ENCODE data around the gene CEP350.
"Not testable (repeated sequence)": the region's sequence is repeated elsewhere in the genome, so short reads cannot be mapped to it uniquely, and the experiment has no call there.

The CEP350 gene

DNA sequence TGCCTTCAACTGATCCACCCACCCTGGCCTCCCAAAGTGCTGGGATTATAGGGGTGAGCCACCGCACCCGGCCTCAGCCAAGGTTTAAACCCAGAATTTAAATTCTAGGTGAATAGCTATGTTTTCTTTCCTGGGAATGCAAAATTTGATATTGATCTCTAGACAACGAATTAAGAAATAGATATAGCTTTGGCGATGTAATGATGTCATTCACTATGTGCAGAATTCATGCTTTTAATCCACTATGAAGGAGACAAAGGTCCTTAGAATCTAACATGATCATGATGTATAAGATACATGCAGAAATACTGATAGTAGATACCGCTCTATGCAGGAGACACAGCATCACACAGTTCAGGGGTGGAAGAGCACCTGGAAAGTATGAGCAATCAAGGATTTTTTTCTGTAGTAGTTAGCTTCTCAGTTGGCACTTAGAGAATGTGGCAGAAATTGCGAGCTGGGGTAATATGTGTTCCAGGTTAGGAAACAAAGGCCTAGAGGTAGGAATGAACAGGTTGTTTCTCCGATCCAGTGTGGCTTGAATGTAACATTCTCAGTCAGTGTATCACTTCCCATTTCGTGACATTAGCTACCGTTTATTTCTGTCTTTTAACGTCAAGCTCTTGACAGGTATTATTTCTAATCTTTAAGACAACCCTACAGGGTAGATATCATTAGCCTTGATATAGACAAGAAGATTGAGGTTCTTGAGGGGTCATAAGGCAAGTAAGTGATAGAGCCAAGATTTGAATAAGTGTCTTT lies 3.0 kb upstream of the CEP350 start:
- no peak for DNase-seq

DNA sequence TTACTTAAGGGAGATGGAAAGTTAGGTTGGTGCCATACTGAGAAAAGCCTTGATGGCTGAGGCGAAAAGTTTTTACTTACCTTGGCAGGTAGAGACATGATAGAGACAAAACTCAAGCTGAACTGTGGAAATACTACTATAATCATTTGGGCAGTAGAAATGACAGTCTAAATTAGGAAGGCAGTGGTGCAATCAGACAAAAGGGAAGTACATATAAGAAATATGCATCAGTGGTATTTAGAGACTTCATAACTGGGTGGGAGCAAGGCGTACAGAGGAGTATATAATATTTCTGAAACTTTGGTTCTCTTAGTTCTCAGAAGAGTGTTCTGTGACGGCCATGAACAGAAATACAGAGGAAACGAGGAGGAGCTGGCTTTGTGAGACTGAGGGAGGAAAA lies 2.4 kb upstream of the CEP350 start:
- DNase-seq: no peak

DNA sequence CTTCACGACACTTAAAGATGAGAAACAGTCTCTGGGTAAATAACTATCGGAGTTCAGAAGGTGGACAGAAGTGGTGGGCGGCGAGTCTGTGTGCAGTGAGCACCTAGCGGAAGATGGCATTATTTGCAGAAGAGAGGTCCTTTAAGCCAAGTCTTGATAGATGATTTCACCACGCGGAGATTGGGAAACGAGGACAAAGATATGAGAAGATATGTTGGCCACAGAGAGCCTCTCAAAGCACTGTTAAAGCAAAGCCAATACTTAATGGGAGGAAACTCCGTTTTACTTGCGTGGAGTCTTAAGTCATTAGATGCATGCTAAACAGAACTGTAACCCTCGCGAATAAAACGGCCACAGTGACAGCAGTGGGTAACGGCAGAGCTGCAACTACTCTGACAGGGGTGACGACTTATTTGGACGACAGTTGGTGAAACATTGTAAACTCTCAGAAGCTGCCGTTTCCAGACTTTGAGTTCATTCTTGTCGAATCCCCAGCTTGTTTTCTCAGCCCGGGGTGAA lies 577 bp upstream of the CEP350 start:
- peak; percentile 94 for DNase-seq

DNA sequence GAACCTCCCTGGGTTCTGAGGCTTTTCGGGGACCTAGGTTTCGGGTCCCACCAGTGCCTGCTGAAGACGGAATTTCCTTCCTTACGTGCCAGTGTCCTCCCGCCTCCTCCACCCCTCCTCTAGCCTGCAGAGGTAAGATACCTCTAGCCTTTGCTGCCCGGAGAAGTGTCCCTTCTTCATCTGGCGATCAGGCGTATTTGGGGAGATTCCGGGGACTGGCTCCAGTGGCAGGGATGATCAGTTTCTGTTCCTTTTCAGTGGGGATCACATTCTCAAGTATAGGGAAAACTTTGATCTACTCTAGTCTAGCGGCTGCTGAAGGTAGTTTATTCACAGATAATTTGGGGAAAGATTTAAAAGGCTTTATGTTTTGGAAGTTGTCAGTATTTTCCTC lies 674 bp downstream of the CEP350 start:
- DNase-seq: peak; percentile 74

DNA sequence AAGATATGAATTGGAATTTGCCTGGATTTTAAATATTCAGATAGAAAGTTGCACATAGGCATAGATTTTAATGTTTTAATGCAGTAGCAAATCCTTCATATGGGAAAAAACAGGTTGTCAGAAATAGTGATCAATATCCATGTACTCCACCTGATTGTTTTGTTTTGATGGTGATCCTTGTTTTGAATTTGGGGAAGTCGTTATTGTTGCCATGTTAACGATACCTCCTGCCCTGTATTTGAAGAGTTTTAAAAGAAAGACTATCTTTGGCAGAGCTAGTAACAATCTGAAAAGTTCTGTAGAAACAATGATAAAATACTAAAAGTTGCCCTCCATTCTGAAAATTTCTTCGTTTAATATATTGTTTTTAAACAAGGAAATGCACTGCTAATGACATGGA lies 1.1 kb downstream of the CEP350 start:
- peak; percentile 51 for DNase-seq

DNA sequence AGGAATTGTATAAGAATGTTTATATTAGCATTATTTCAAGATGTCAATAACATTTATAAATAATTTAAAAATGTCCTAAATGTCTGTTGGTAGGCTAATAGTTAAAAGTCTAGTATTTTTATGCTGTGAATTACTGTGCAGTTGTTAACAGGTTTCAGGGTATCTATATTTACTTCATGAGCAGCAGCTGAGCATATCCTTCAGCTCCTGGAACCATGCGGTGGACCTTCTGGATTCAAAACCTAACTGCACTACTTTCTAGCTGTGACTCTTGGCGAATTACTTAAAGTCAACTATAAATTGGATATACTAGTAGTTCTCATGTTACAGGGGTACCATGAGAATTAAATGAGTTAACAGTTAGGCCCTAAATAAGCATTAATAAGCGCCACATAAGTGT lies 3.7 kb downstream of the CEP350 start:
- DNase-seq: no peak

DNA sequence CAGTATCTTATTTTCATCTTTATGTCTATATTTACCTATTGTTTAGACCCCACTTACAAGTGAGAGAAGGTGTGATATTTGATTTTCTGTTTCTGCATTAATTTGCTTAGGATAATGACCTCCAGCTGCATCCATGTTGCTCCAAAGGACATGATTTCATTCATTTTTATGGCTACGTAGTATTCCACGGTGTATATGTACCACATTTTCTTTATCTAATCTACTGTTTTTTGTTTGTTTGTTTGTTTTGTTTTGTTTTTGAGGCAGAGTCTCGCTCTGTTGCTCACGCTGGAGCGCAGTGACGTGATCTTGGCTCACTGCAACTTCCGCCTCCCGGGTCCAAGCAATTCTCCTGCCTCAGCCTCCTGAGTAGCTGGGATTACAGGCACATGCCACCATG lies 7.6 kb downstream of the CEP350 start:
- DNase-seq: not testable (repeated sequence)

DNA sequence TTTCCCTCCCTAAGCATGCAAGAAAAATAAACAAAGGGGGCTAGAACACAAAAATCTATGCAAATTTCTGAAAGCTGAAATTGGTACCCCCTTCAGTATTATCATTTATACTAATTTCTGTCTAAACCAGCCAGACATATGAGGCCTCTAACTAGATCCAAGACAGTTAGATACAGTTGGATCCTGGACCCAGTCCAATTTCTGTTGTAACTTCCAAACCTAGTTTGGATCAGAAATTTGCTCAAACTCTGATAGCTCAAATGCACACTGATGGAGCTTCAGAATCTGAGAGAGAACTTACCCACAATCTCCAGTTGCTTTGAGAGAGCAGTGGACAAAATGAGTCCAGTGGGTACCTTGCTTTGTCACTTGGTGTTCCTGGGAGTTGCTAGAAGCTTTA lies 11.9 kb downstream of the CEP350 start:
- DNase-seq: no peak

DNA sequence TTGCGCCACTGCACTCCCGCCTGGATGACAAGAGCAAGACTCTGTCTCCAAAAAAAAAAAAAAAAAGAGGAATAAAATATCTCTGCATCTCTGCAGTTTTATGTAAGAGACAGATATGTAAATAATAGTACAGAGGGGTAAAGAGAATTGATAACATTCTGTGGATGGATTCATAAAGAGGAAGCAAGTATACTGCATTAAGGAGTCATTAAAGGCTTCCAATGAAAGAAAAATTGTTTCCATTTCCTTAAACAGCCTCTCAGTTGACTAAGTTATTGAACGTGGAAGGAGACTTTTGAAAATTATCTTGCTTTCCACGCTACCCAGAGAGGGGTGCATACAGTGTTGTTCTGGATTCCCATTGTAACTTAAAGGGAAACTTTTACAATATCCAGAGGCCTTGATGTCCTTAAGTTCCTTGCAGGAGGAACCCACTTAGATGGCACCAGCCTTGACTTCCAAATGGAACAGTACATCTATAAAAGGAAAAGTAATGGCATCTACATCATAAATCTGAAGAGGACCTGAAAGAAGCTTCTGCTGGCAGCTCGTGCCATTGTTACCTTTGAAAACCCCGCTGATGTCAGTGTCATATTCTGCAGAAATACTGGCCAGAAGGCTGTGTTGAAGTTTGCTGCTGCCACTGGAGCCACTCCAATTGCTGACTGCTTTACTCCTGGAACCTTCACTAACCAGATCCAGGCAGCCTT lies 13.8 kb downstream of the CEP350 start:
- no peak for DNase-seq

DNA sequence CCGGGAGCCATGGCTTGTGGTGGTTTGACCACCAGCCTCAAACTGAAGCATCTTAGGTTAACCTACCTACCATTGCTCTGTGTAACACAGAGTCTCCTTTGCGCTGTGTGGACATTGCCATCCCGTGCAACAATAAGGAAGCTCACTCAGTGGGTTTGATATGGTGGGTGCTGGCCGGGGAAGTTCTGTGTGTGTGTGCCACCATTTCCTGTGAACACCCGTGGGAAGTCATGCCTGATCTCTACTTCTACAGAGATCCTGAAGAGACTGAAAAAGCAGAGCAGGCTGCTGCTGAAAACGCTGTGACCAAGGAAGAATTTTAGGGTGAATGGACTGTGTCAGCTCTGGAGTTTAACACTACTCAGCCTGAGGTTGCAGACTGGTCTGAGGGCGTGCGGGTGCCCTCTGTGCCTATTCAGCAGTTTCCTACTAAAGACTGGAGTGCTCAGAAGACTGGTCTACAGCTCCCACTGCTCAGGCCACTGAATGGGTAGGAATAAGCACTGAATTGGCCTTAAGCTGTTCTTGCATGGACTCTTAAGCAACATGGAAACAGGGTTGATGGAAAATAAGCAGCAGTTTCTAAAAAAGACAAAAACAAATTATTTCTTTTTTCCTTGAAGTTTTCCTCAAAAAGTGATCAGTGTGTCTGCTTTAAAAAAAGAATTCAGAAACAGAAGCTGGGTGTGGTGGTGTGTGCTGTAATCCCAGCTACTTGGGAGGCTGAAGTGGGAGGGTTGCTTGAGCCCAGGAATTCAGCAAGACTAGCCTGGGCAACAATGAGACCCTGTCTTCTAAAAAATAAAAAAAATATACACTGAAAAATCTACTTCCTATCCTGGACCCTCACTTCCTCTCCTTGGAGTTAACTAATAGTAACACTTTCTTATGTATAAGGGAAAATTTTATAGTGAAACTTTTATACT lies 14.6 kb downstream of the CEP350 start:
- DNase-seq: no peak

DNA sequence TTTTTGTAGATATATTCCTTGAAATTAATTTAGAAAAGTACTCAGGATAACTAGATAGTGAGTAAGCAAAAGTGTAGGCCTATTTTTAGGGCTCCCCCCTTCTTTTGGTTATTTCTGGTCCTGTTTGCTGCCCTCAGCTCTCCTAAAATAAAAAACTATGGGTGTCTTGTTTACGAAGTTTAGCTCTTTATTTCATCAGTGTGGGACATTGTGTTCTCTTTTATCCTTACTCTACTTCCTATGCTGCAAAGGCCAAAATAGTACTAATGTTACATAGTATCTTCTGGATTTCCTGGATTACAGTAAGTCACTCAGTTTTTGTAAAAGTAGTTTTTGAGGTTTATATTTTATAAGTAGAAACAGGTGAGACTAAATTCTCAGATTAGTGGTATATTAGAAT lies 15.4 kb downstream of the CEP350 start:
- DNase-seq: no peak

DNA sequence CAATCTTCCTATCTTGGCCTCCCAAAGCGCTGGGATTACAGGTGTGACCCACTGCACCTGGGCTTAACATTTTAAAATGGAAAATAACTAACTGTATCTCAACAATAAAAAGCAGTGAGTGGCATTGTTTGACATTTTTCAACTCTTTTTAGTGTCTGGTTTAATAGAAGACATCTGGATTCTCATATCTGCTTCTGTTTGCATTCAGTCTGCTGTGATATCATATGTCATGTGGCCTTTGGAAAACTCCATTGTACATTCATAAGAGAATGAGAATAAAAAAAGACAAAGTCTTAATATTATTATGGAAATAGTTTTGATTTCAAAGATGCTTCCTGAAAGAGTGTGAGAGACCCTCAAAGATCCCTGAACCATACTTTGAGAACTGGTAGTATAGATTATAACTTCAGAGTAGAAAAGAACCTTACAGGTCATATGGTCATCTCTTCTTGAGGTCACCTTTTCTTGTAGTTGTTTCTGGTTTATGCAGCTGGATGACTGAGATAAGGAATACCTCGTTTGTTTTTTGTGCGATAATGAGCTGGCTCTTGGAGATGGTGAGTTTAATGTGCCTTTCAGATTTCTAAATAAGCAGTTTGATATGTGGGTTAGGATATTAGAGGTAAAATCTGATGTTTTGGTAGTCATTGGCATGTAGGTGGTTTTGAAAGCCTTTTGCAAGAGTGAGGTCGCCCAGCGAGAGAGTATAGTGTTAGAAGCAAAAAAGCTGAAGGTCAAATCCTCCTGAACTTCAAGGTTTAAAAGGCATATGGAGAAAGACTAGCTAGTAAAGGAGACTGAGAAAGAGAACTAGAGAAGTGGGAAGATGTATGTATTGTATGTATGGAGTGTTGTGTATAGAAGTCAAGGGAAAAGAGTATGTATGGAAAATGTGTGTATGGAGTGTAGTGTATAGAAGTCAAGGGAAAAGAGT lies 17.2 kb downstream of the CEP350 start:
- peak; percentile 88 for DNase-seq

DNA sequence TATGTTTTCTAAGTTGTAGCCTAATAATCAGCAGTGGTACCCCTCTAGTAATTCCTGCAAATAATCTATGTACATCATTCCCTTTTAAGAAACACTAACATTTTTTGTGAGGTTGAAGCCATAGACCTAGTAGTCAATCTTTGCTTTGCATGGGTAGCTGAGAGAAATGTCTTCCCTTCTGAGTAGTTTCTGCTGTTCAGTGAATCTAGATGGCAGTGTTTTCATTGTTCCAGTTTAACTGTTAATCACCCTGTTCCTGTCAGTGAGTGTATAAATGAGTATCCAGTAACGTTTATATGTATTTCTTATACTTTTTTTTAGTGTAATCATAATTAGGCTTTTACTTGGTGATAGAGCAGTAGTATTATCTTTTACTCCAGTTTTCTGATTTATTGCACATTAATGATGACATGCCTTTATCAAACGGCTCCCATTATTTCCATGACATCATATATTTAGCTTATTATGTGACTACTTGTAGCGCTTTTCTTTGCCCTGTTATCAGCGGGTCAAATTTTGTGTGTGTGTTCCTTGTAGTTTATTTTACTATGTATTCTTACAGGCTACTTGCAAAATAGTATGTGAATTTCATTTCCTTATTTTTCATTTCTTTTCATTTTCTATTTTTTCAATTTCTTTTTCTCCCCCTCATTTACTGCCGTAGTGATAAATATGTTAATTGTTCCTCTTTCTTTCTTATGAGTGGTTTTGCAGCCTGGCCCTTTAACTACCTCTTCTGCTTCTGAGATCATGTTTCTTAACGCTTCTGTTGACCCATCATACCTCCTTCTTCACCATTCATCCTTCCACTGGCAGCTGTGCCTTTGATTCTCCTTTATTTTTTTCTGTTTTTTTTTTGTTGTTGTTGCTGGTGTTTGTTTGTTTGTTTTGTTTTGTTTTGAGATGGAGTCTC lies 18.8 kb downstream of the CEP350 start:
- DNase-seq: peak; percentile 41

DNA sequence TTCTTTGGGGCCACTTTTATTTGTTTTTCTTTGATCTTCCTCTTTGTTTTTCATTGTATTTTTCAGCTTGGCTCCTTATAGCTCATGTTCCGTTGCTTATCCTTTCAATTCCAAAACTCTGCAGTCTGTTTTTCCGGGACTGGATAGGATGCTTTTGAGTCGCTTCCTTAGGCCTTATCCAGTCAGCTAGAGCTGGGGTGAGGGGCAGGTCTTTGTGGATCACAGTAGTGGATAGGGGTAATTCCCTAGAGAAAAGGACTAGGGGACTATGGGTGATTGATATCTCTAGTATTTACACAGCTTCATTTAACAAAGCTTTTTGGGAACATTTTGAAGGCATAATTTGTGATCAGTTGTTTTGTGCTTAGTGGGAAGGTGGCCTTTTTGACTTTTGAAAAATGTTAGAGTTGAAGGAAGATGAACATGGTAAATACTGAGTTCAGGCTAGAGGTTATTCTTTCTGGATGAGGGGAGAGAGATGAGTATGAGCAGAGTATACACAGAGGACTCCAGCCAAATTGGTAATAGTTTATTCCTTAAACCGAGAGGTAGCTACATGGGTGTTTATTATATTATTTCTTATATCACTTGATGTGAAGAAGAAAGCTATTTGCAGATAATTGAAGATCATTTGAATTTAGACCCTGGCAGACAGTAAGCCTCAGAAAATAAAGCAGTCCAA lies 22.5 kb downstream of the CEP350 start:
- DNase-seq: no peak

DNA sequence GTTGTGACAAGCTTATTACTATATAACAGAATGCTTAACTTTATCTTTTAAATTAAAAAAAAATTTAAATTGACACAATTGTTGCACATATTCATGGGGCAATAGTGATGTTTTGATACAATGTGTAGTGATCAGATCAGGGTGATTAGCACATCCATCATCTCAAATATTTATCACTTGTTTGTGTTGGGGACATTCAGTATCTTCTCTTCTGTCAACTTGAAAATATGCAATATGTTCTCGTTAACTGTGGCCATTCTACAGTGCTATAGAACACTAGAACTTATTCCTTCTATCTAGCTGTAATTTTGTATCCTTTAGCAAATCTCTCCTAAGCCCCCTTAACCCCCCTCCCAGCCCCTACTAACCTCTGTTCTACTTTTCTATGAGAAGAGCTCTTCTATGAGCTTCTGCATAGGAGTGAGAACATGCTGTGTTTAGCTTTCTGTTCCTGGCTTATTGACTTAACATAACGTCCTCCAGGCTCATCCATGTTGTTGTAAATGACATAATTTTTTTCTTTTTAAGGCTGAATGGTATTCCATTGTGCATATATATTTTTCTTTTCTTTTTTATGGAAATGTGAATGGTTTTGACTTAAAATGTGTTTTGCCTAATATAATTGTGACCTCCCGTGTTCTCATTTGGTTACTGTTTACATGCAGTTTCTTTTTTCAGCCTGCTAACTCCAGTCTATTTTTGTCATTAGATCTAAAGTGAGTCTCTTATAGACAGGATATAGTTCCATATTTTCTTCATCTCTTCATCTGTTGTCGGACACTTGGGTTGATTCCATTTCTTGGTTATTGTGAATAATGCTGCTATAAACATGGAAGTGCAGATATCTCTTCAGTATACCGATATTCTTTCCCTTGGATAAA lies 23.8 kb downstream of the CEP350 start:
- DNase-seq: no peak

DNA sequence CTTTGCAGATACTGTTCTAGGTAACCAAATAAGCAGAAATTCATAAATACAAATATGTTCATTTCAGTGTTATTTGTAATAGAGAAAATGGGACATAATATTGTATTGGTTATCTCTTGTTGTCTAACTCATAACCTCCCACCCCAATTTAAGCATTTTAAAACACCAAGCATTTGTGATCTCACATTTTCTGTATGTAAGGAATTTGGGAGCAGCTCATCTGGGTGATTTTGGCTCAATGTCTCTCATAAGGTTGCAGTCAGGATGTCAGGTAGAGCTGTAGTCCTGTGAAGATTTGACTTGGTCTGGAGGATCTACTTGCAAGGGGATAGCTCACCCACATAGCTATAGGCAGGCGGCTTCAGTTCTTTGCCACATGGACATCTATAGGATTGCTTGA lies 29.5 kb downstream of the CEP350 start:
- no peak for DNase-seq

DNA sequence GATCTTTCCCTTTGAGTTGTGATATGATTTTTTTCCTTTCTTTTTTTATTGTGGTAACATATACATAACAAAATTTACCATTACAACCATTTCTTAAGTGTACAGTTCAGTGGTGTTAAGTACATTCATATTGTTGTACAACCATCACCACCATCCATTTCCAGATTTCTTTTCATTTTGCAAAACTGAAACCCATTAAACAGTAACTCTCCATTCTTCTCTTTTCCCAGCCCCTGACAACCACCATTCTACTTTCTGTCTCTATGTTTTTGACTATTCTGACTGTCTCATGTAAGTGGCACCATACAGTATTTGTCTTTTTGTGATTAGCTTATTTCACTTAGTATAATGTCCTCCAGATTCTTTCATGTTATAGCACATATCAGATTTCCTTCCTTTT lies 30.3 kb downstream of the CEP350 start:
- DNase-seq: no peak

DNA sequence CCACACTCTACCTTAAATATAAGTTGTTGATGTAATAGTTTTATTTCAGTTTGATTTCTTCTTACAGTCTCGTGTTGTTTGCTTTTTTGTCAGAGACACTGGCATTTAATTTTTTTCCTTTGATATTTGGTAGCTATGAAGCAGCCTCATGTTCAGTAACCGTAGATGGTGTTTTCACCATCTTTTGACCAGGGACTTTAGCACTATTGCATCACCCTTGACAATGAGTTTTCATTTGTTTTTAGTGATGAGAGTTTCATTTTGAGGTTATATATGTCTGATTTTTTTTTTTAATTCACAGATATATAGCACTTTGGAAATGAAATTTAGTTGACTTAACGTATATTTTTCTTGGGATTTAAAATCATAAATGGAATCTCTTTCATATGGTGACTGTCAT lies 36.2 kb downstream of the CEP350 start:
- DNase-seq: no peak

DNA sequence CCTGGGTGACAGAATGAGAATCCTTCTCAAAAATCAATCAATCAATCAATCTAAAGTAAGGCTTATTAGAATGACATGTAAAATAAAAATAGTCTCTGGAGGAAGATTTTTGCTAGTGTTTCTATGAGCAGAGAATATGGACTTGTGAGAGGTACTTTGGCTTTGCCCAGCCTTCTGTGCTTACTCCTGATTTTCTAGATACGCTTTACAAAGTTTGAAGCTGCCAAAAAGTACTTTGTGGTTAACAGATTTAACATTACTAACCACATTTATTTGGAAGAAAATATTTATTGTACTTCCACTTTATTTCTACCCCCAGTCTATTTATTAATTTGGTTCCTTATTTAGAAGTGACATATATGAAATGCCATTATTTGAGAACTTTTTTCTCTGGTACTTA lies 41.0 kb downstream of the CEP350 start:
- DNase-seq: no peak
